Esophagus muscularis mucosa (tissue), 4 donors: ENCODE results near the gene LTBP2. TPM values are rescaled to one million over a fixed set of nuclear protein-coding genes. Genes with fewer than 3 reads are reported as not detected.

Experiments used
- DNase-seq: peaks from one replicate; pipeline ENCODE4 v3.0.0-alpha.2; 2017; ENCODE audit errors: extremely low spot score
- H3K27ac ChIP-seq, 4 donors: fragments of 200-600 bp; sonication (generic); replicated peaks in 1 of 4; 1 replicate in 3 of 4; 2 replicates in 1 of 4; pipeline ENCODE4 v1.5.1; 2016 to 2019; ENCODE audit warnings: mild to moderate bottlenecking in 1 of 4
- H3K27me3 ChIP-seq, 4 donors: fragments of 200-600 bp; sonication (generic); one replicate each; pipeline versions ENCODE4 v1.5.1 to v1.6.0; 2016 to 2019
- H3K36me3 ChIP-seq, 4 donors: fragments of 200-600 bp; sonication (generic); one replicate each; pipeline ENCODE4 v1.5.1; 2016 to 2019
- H3K4me1 ChIP-seq, 4 donors: fragments of 200-600 bp; sonication (generic); one replicate each; pipeline ENCODE4 v1.5.1; 2016 to 2019
- H3K4me3 ChIP-seq, 4 donors: fragments of 200-600 bp; sonication (generic); 1 replicate in 2 of 4; 2 replicates in 2 of 4; pipeline ENCODE4 v1.5.1; 2016 to 2019; ENCODE audit warnings: mild to moderate bottlenecking in 4 of 4, moderate library complexity in 1 of 4
- H3K9me3 ChIP-seq, 4 donors: fragments of 200-600 bp; sonication (generic); 1 replicate in 3 of 4; 2 replicates in 1 of 4; pipeline ENCODE4 v1.5.1; 2016 to 2019
- EP300 ChIP-seq: sonication (generic); formaldehyde crosslinking; IDR thresholded peaks from one replicate; pipeline ENCODE4 v1.6.1; 2017; ENCODE audit warnings: antibody characterized with exemption
- POLR2A ChIP-seq: fragments of 450-650 bp; IDR thresholded peaks from one replicate; pipeline ENCODE4 v1.6.1; 2017; ENCODE audit warnings: antibody characterized with exemption, moderate library complexity, mild to moderate bottlenecking, low read depth
- POLR2AphosphoS5 ChIP-seq, 2 donors: sonication (generic); formaldehyde crosslinking; IDR thresholded peaks; one replicate each; pipeline ENCODE4 v1.6.1; 2017; ENCODE audit warnings: antibody characterized with exemption in 2 of 2
- WGBS: methylation state at CpG from one replicate; pipeline ENCODE4 v1.1.5; 2018; 5-methylcytosine and 5-hydroxymethylcytosine counted together
- intact Hi-C: fragments of 100-400 bp; cut with DNase I; formaldehyde crosslinking; loops from one replicate; pipeline ENCODE4 v1.15.1; 2023
- total RNA-seq, 4 donors: library from RNA; depleted of rRNA; stranded (reverse); fragments of >200 nt; gene quantifications; one replicate each; pipeline versions ENCODE4 v1.1.0 to v1.2.1, GENCODE V29; 2016
- TF ChIP-seq, protein P1 (sequence below), 3 experiments: fragments of 200-600 bp in 2 of 3; fragments of 450-650 bp in 1 of 3; sonication (generic) in 2 of 3; IDR thresholded peaks; one replicate each; pipeline ENCODE4 v1.5.1; 2017 to 2019; ENCODE audit warnings: antibody characterized with exemption in 3 of 3, mild to moderate bottlenecking in 2 of 3, moderate library complexity in 1 of 3

LTBP2 gene
- total RNA-seq, 4 donors from 2014 or later: 62.0 to 151 (median 109) TPM

DNA sequence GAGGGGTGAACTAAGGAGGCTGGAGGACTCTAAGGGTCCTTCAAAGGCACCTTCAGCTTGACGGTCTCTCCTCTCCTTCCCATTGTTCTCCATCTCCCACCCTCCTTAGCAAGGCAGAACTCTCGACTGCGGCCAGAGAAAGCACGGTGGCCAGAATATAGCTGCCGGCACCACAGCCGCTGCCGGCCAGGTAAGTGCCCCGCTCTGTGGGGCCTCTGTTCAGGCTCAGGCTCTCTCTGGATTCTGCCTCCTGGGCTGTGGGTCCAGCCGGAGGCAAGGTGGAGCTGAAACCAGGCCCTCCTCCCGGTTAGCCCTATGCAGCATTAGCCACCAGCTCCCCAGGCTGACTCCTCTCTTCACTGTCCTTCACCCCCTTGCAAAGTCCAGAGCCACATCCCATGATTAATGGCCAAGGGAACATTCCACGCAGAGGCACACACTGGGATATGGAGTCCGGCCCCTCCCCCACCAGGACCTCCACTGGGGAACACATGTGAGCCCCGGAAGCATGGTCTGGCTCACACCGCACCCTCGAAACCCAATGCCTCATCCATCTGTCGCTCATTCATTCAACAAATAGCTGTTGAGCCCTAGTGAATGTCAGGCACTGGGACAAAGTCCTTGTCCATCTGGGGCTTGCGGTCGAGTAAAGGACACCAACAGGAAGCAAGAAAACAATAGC is 25.2 kb downstream of the LTBP2 start:
- DNase-seq: no peak
- 100% methylated on average over 9 of the region's 18 CpGs for WGBS
- H3K9me3 ChIP-seq: no peaks in the 10 kb centered on the region
- no peaks in the 10 kb centered on the region for H3K27me3 ChIP-seq
- H3K36me3 ChIP-seq: no peaks in the 10 kb centered on the region
- no peak overlapping the region for H3K27ac ChIP-seq
- peaks cover 32 to 40% (median 39%) of the 10 kb centered on the region in 4 donors for H3K4me1 ChIP-seq
- intact Hi-C loops: no loop called here
- no peak for TF ChIP-seq EP300
- no peak for TF ChIP-seq POLR2A
- TF ChIP-seq, protein P1, sequence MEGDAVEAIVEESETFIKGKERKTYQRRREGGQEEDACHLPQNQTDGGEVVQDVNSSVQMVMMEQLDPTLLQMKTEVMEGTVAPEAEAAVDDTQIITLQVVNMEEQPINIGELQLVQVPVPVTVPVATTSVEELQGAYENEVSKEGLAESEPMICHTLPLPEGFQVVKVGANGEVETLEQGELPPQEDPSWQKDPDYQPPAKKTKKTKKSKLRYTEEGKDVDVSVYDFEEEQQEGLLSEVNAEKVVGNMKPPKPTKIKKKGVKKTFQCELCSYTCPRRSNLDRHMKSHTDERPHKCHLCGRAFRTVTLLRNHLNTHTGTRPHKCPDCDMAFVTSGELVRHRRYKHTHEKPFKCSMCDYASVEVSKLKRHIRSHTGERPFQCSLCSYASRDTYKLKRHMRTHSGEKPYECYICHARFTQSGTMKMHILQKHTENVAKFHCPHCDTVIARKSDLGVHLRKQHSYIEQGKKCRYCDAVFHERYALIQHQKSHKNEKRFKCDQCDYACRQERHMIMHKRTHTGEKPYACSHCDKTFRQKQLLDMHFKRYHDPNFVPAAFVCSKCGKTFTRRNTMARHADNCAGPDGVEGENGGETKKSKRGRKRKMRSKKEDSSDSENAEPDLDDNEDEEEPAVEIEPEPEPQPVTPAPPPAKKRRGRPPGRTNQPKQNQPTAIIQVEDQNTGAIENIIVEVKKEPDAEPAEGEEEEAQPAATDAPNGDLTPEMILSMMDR (IDR thresholded peaks at IDR 0.05): no peak
- no peak for TF ChIP-seq POLR2AphosphoS5 (IDR thresholded peaks at IDR 0.05)
- no peak overlapping the region for H3K4me3 ChIP-seq

DNA sequence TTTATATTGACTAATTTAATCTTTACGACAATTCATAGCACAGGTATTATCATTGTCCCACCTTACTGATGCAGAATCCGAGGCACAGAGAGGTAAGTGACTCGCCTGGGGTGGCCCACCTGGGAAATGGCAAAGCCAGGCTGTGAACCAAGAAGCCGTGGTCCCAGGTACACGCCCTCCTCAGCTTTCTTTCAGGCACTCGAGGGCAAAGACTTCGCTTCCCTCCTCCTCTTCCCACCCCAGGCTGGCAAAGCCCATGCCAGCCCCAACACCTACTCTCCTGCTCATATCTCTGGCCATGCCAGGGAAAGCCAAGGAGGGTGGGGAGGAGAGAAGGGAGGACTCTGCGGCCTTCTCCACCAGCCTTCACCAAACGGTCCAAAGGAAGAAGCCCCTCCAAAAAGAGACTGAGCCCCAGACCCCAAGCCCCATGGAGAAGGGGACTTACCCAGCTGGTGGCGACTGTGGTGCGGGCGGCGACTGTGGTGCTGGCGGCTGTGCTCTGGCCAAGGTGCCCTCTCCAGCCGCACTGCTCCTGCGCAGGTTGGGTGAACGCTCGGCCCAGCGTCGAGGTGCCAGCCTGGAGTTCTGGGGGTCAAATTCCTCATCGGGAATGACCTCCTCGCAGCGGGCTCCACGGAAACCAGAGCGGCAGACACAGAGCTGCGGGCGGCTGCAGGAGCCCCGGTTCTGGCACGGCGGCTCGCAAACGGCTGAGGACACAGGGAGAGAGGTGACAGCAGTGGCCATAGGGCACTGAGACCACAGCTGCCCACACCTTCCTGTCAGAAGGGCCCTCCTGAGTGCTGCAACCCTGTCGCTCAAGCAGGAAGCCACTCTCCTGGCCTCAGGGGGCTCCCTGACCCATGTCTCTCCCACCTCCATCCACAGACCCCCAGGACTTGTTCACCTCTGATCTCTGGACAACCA is 26.4 kb downstream of the LTBP2 start:
- Histone ChIP-seq H3K9me3 (no peaks in the 10 kb centered on the region), H3K4me3 (no peak overlapping the region), H3K27ac (peak overlapping the region in 1 of 4 donors; percentile 31), H3K27me3 (no peaks in the 10 kb centered on the region), H3K36me3 (no peaks in the 10 kb centered on the region), H3K4me1 (peaks cover 22 to 38% (median 32%) of the 10 kb centered on the region in 4 donors)
- DNase-seq: no peak
- TF ChIP-seq EP300 (no peak), POLR2A (no peak), POLR2AphosphoS5 (IDR thresholded peaks at IDR 0.05) (no peak)
- TF ChIP-seq, protein P1 (IDR thresholded peaks at IDR 0.05): no peak
- intact Hi-C loops: no loop called here
- WGBS: 95% methylated on average over 31 of the region's 33 CpGs

DNA sequence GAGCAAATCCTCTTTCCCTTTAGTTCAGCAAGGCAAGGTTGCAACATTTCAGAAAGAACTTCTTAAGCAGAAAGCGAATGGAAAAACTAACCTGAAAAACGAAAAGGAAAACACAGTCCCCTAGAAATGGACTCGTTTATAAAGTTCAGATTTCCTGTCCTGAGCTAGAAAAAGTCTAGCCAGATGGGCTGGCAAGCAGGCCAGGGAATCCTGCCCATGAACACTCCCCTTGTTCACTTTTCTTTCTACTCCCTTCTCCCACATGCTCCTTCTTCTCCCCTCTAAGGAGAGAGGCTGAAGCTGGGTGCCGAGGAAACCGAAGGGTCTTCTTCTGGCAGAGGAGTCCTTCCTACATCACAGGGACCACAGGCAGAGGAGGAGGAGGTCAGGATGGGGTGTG is 27.1 kb downstream of the LTBP2 start:
- DNase-seq: no peak
- 82% methylated on average over 5 of the region's 5 CpGs for WGBS

DNA sequence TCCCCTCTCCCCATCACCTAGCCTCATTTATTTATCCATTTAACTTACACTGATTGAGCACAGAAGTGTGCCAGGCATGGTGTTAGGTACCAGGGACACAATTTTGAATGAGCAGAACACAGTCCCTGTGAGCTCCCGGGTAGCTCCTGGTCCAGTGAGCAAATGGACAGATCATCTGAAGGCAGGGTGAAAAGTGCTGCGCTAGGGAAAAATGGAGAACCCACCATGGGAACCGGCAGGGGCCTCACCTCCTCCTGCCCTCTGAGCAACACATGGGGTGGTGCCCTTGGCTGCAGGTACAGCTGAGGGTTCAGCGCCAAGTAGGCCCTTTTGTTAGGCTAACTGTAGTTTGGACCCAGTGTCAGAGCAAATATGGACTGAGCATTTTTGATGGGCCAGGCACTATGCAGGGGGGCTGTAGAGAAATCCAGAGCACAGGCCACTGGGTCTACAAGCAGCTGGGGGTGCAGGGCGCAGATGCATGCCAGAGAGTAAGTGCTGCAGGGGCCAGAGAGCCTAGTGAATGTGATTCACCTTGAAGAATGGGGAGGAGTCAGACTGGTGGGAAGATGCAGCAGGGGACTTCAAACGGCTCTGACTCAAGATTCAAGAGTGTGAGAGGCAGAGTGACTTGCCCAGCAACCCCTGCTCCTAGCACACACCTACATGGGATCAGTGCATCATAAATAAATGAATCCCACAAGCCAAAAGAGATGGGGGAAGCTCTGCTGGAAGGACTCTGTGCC is 28.2 kb downstream of the LTBP2 start:
- H3K36me3 ChIP-seq: no peaks in the 10 kb centered on the region
- H3K27ac ChIP-seq: peak overlapping the region in 1 of 4 donors; percentile 48
- peaks cover 21 to 52% (median 47%) of the 10 kb centered on the region in 4 donors for H3K4me1 ChIP-seq
- no peaks in the 10 kb centered on the region for H3K9me3 ChIP-seq
- TF ChIP-seq POLR2A (no peak), EP300 (no peak), POLR2AphosphoS5 (IDR thresholded peaks at IDR 0.05) (no peak)
- TF ChIP-seq, protein P1 (IDR thresholded peaks at IDR 0.05): no peak
- DNase-seq: no peak
- intact Hi-C loops: no loop called here
- no peak overlapping the region for H3K4me3 ChIP-seq
- 79% methylated on average over 6 of the region's 6 CpGs for WGBS
- H3K27me3 ChIP-seq: no peaks in the 10 kb centered on the region

More for the DNA sequence above, 27.1 kb downstream of the LTBP2 start:
- TF ChIP-seq, protein P1 (IDR thresholded peaks at IDR 0.05): no peak
- TF ChIP-seq EP300 (no peak), POLR2AphosphoS5 (IDR thresholded peaks at IDR 0.05) (no peak)
- H3K9me3 ChIP-seq: no peaks in the 10 kb centered on the region
- intact Hi-C loops: no loop called here
- H3K4me1 ChIP-seq: peaks cover 22 to 41% (median 39%) of the 10 kb centered on the region in 4 donors
- H3K27ac ChIP-seq: peak overlapping the region in 2 of 4 donors; percentile 20 to 31
- no peak overlapping the region for H3K4me3 ChIP-seq
- H3K27me3 ChIP-seq: no peaks in the 10 kb centered on the region
- H3K36me3 ChIP-seq: no peaks in the 10 kb centered on the region
